Measurements from ENCODE around the gene KDELR1.
"Not testable (repeated sequence)": the region's sequence is repeated elsewhere in the genome, so short reads cannot be mapped to it uniquely, and the experiment has no call there.

Gene KDELR1

GRCh38 chr19:48396016-48396823 lies 4.9 kb upstream of the KDELR1 start:
- DNase-seq (ENCODE audit: insufficient read length) (no peak), FAIRE-seq (no peak)
- TF ChIP-seq POLR2AphosphoS5 (IDR thresholded peaks at IDR 0.05; ENCODE audit: low read depth, low read length) (no peak), POLR2A (IDR thresholded peaks at IDR 0.05; ENCODE audit: low read depth, low read length) (no peak), TAF1 (IDR thresholded peaks at IDR 0.05; ENCODE audit: borderline replicate concordance, low read depth, low read length) (no peak)

- FAIRE-seq (no peak), DNase-seq (ENCODE audit: insufficient read length) (no peak)
- TF ChIP-seq TAF1 (IDR thresholded peaks at IDR 0.05; ENCODE audit: borderline replicate concordance, low read depth, low read length) (no peak), POLR2AphosphoS5 (IDR thresholded peaks at IDR 0.05; ENCODE audit: low read depth, low read length) (no peak), POLR2A (IDR thresholded peaks at IDR 0.05; ENCODE audit: low read depth, low read length) (no peak)
Observed at GRCh38 chr19:48395499-48395898, 4.1 kb upstream of the KDELR1 start.

GRCh38 chr19:48395170-48395455 lies 3.8 kb upstream of the KDELR1 start:
- FAIRE-seq (no peak), DNase-seq (ENCODE audit: insufficient read length) (no peak)
- TF ChIP-seq POLR2A (IDR thresholded peaks at IDR 0.05; ENCODE audit: low read depth, low read length) (no peak), POLR2AphosphoS5 (IDR thresholded peaks at IDR 0.05; ENCODE audit: low read depth, low read length) (no peak), TAF1 (IDR thresholded peaks at IDR 0.05; ENCODE audit: borderline replicate concordance, low read depth, low read length) (no peak)

- DNase-seq (ENCODE audit: insufficient read length) (no peak), FAIRE-seq (no peak)
- no peak for TF ChIP-seq POLR2A (IDR thresholded peaks at IDR 0.05; ENCODE audit: low read depth, low read length)
- TF ChIP-seq POLR2AphosphoS5 (IDR thresholded peaks at IDR 0.05; ENCODE audit: low read depth, low read length): no peak
- TF ChIP-seq TAF1 (IDR thresholded peaks at IDR 0.05; ENCODE audit: borderline replicate concordance, low read depth, low read length): no peak
Observed at GRCh38 chr19:48394331-48395169, 3.2 kb upstream of the KDELR1 start.

GRCh38 chr19:48393559-48394330 lies 2.4 kb upstream of the KDELR1 start, which contains the start of gene GRIN2D:
GRIN2D (plus strand) TSS chr19:48393668; CDS start chr19:48398393, 4,725 bp downstream.
- FAIRE-seq (no peak), DNase-seq (ENCODE audit: insufficient read length) (no peak)
- TF ChIP-seq POLR2AphosphoS5 (IDR thresholded peaks at IDR 0.05; ENCODE audit: low read depth, low read length) (no peak), POLR2A (IDR thresholded peaks at IDR 0.05; ENCODE audit: low read depth, low read length) (no peak), TAF1 (IDR thresholded peaks at IDR 0.05; ENCODE audit: borderline replicate concordance, low read depth, low read length) (no peak)

GRCh38 chr19:48392860-48393558 lies 1.7 kb upstream of the KDELR1 start:
- DNase-seq (ENCODE audit: insufficient read length) (no peak), FAIRE-seq (no peak)
- TF ChIP-seq POLR2AphosphoS5 (IDR thresholded peaks at IDR 0.05; ENCODE audit: low read depth, low read length): no peak
- no peak for TF ChIP-seq TAF1 (IDR thresholded peaks at IDR 0.05; ENCODE audit: borderline replicate concordance, low read depth, low read length)
- TF ChIP-seq POLR2A (IDR thresholded peaks at IDR 0.05; ENCODE audit: low read depth, low read length): no peak

- not testable (repeated sequence) for DNase-seq (ENCODE audit: insufficient read length); FAIRE-seq
Observed at GRCh38 chr19:48392006-48392344, 624 bp upstream of the KDELR1 start.

GRCh38 chr19:48390188-48391099 lies 907 bp downstream of the KDELR1 start:
- DNase-seq (ENCODE audit: insufficient read length) (peak; percentile 73), FAIRE-seq (peak; percentile 83)
- TF ChIP-seq POLR2AphosphoS5 (IDR thresholded peaks at IDR 0.05; ENCODE audit: low read depth, low read length): no peak
- no peak; the same call in 1 of the 2 replicates for TF ChIP-seq POLR2A (IDR thresholded peaks at IDR 0.05; ENCODE audit: low read depth, low read length)
- no peak for TF ChIP-seq TAF1 (IDR thresholded peaks at IDR 0.05; ENCODE audit: borderline replicate concordance, low read depth, low read length)

GRCh38 chr19:48386981-48387380 lies 4.4 kb downstream of the KDELR1 start:
- FAIRE-seq (no peak), DNase-seq (ENCODE audit: insufficient read length) (no peak)
- no peak for TF ChIP-seq TAF1 (IDR thresholded peaks at IDR 0.05; ENCODE audit: borderline replicate concordance, low read depth, low read length)
- no peak for TF ChIP-seq POLR2AphosphoS5 (IDR thresholded peaks at IDR 0.05; ENCODE audit: low read depth, low read length)

- no peak for FAIRE-seq
- no peak for TF ChIP-seq TAF1 (IDR thresholded peaks at IDR 0.05; ENCODE audit: borderline replicate concordance, low read depth, low read length)
- TF ChIP-seq POLR2AphosphoS5 (IDR thresholded peaks at IDR 0.05; ENCODE audit: low read depth, low read length): no peak
- TF ChIP-seq POLR2A (IDR thresholded peaks at IDR 0.05; ENCODE audit: low read depth, low read length): no peak
Observed at GRCh38 chr19:48385461-48386087, 5.8 kb downstream of the KDELR1 start.

More at GRCh38 chr19:48385461-48386087, 5.8 kb downstream of the KDELR1 start:
- no peak for DNase-seq (ENCODE audit: insufficient read length)
